GM12891 (cell line): Measurements from ENCODE around the gene MRNIP.

ENCODE experiments used
- POLR2A ChIP-seq: IDR thresholded peaks from 2 replicates; pipeline ENCODE4 v1.6.1; 2011; ENCODE audit warnings: low read depth, low read length, control low read depth
- POLR2AphosphoS5 ChIP-seq: IDR thresholded peaks from 2 replicates; pipeline ENCODE4 v1.6.1; 2011; ENCODE audit warnings: low read depth, low read length, control low read depth
- POU2F2 ChIP-seq: IDR thresholded peaks from 2 replicates; pipeline ENCODE4 v1.6.1; 2011; ENCODE audit warnings: low read depth, mild to moderate bottlenecking, control low read depth, low read length, moderate library complexity
- TAF1 ChIP-seq: IDR thresholded peaks from 2 replicates; pipeline ENCODE4 v1.6.1; 2011; ENCODE audit warnings: low read depth, low read length, control low read depth

DNA sequence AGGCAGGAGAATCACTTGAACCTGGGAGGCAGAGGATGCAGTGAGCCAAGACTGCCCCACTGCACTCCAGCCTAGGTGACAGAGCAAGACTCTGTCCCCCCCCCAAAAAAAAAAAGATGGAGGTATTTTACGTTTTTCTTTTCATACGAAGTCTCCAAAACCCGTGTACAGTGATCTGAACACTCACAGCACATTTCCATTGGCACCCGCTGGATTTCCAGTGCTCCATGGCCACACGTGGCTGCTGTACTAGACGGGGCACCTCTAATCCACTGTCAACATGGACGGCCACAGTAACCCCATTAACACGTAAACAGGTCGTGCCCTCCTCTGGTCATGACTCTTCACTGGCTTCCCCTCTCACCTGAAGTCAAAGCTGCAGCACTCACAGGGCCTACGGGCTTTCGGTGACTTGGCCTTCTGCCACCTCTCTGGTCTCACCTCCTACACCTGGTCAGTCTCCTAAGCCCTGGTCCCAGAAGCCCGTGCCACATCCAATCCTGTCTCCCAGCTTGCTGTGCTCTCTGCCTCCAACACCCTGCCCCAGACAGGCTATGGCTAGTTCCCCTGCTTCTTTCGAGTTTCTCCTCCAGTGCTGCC lies 27.0 kb upstream of the MRNIP start:
- TF ChIP-seq POLR2A (no peak), POLR2AphosphoS5 (no peak), TAF1 (no peak), POU2F2 (no peak)
